K562 (cell line): Measurements from ENCODE around the gene SPATA31C2. TPM values are rescaled to one million over a fixed set of nuclear protein-coding genes. Genes with fewer than 3 reads are reported as not detected.

ENCODE experiments used
- ATAC-seq: fragments of 200-7000 bp; cut with Tn5 transposase; 3 replicates; pipeline ENCODE4 v1.9.1; 2020; ENCODE audit warnings: moderate library complexity
- BruUV-seq: library from RNA; stranded (reverse); fragments of 400-500 nt; replicated peaks from 2 replicates; lab custom pipeline; 2021; lab: Mats Ljungman, UMichigan
- CTCF ChIA-PET: fragments of 300-600 bp; formaldehyde crosslinking; extraction: SDS; loops from one replicate; lab custom pipeline; 2021; ENCODE audit warnings: low intra/inter-chr PET ratio; lab: Yijun Ruan, JAX
- POLR2A ChIA-PET: fragments of 300-600, 350-650 bp; sonication (Branson Sonifier 250); formaldehyde crosslinking; extraction: SDS; loops from one replicate; lab custom pipeline; 2021; ENCODE audit warnings: antibody characterized with exemption, inconsistent platforms; lab: Yijun Ruan, JAX
- DNase-seq, 4 experiments: peaks; one replicate each; pipeline versions ENCODE4 v3.0.0 to v3.0.0-alpha.2; 2011 to 2018; ENCODE audit warnings: low spot score in 3 of 4, mixed read lengths in 3 of 4; ENCODE audit errors: extremely low read depth in 1 of 4
- FAIRE-seq: peaks from 2 replicates; lab custom pipeline; 2011; peaks lifted over from hg19 to GRCh38; lab: Jason Lieb, UNC
- H2AFZ ChIP-seq: 2 replicates; pipeline ENCODE4 v1.6.0; 2011; ENCODE audit warnings: low read depth, low read length, control low read depth, inconsistent platforms
- H3K27ac ChIP-seq: fragments of 200-600 bp; 3 replicates; pipeline ENCODE4 v1.8.0; 2011; ENCODE audit warnings: low read depth, mild to moderate bottlenecking, control low read depth, inconsistent platforms, low read length, moderate library complexity, mixed read lengths; ENCODE audit errors: extremely low read depth
- H3K27me3 ChIP-seq, 2 experiments: fragments of 300-600 bp in 1 of 2; 2 replicates in 1 of 2; 3 replicates in 1 of 2; pipeline versions ENCODE4 v1.6.0 to v1.8.0; 2011; ENCODE audit warnings: inconsistent platforms in 2 of 2, low read length in 2 of 2, mild to moderate bottlenecking in 1 of 2, mixed read lengths in 1 of 2, moderate library complexity in 1 of 2; ENCODE audit not compliant: control insufficient read depth in 2 of 2, insufficient read depth in 2 of 2
- H3K36me3 ChIP-seq: fragments of 300-600 bp; 3 replicates; pipeline ENCODE4 v1.8.0; 2011; ENCODE audit warnings: mild to moderate bottlenecking, low read length, inconsistent platforms; ENCODE audit not compliant: control insufficient read depth, insufficient read depth
- H3K4me1 ChIP-seq, 2 experiments: fragments of 200-600 bp in 1 of 2; replicated peaks in 1 of 2; 2 replicates in 1 of 2; 3 replicates in 1 of 2; pipeline versions ENCODE4 v1.5.1 to v1.8.0; 2011; ENCODE audit warnings: inconsistent platforms in 2 of 2, low read length in 2 of 2, mild to moderate bottlenecking in 1 of 2, mixed read lengths in 1 of 2, moderate library complexity in 1 of 2; ENCODE audit not compliant: control insufficient read depth in 2 of 2, insufficient read depth in 2 of 2
- H3K4me2 ChIP-seq: 2 replicates; pipeline ENCODE4 v1.6.1; 2011; ENCODE audit warnings: low read length, control low read depth, inconsistent platforms, mixed read lengths; ENCODE audit not compliant: insufficient read depth
- H3K4me3 ChIP-seq: fragments of 200-600 bp; sonication (generic), shearing (Covaris generic); 2 replicates; pipeline ENCODE4 v1.5.1; 2016; ENCODE audit warnings: control low read depth, inconsistent platforms
- H3K79me2 ChIP-seq: fragments of 200-600 bp; 3 replicates; pipeline ENCODE4 v1.8.0; 2011; ENCODE audit warnings: low read length, inconsistent platforms; ENCODE audit not compliant: control insufficient read depth, insufficient read depth
- H3K9ac ChIP-seq, 2 experiments: 2 replicates each; pipeline versions ENCODE4 v1.6.0 to v1.6.1; 2011; ENCODE audit warnings: low read depth in 2 of 2, low read length in 2 of 2, control low read depth in 1 of 2, inconsistent platforms in 1 of 2, mild to moderate bottlenecking in 1 of 2, mixed read lengths in 1 of 2; ENCODE audit not compliant: insufficient read depth in 1 of 2
- H3K9me1 ChIP-seq: one replicate; pipeline ENCODE4 v1.6.0; 2011; ENCODE audit warnings: inconsistent platforms, mild to moderate bottlenecking, low read length, moderate library complexity; ENCODE audit not compliant: control insufficient read depth, insufficient read depth
- H3K9me3 ChIP-seq: replicated peaks from 2 replicates; pipeline ENCODE4 v1.5.1; 2011; ENCODE audit warnings: low read depth, low read length, inconsistent platforms; ENCODE audit not compliant: control insufficient read depth, insufficient read depth
- H4K20me1 ChIP-seq: replicated peaks from 2 replicates; pipeline ENCODE4 v1.6.1; 2011; ENCODE audit warnings: low read length, inconsistent platforms, mixed read lengths; ENCODE audit not compliant: control insufficient read depth, insufficient read depth
- GABPB1 ChIP-seq: sonication (generic); formaldehyde crosslinking; IDR thresholded peaks from 2 replicates; pipeline ENCODE4 v1.8.0; 2022; ENCODE audit warnings: mild to moderate bottlenecking, missing genetic modification reagents
- HNRNPUL1 ChIP-seq: fragments of 200-400 bp; formaldehyde crosslinking; IDR thresholded peaks from 2 replicates; pipeline ENCODE4 v1.6.1; 2017; ENCODE audit warnings: low read length
- KAT2B ChIP-seq: IDR thresholded peaks from one replicate; pipeline ENCODE4 v1.6.1; 2012; ENCODE audit warnings: low read depth, mild to moderate bottlenecking, control low read depth, inconsistent platforms, low read length, moderate library complexity
- RBM25 ChIP-seq: fragments of 200-400 bp; formaldehyde crosslinking; IDR thresholded peaks from 2 replicates; pipeline ENCODE4 v1.6.1; 2018; ENCODE audit warnings: low read length, low read depth, moderate library complexity; ENCODE audit not compliant: severe bottlenecking
- SETDB1 ChIP-seq: IDR thresholded peaks from one replicate; pipeline ENCODE4 v1.6.1; 2012; ENCODE audit warnings: low read length, control low read depth, inconsistent platforms
- U2AF1 ChIP-seq: fragments of 200-400 bp; formaldehyde crosslinking; optimal IDR thresholded peaks from 2 replicates; pipeline ENCODE3; 2017; ENCODE audit warnings: mild to moderate bottlenecking, low read depth, low read length, moderate library complexity
- XRCC5 ChIP-seq: fragments of 200-400 bp; formaldehyde crosslinking; IDR thresholded peaks from 2 replicates; pipeline ENCODE4 v1.6.1; 2017; ENCODE audit warnings: low read depth, mild to moderate bottlenecking, low read length
- ZNF263 ChIP-seq: sonication (generic); formaldehyde crosslinking; IDR thresholded peaks from 2 replicates; pipeline ENCODE4 v1.8.0; 2022; ENCODE audit warnings: mild to moderate bottlenecking, missing genetic modification reagents, borderline replicate concordance
- ZNF384 ChIP-seq: IDR thresholded peaks from 2 replicates; pipeline ENCODE4 v1.6.1; 2012; ENCODE audit warnings: low read depth, low read length, improper control_type of control experiment
- ZNF507 ChIP-seq: conservative IDR thresholded peaks from 2 replicates; pipeline ENCODE4 v1.6.1; 2017; ENCODE audit warnings: missing genetic modification characterization, missing compliant biosample characterization
- WGBS: fragments of 100-300 bp; shearing (Covaris generic); methylation state at CpG from one replicate; pipeline ENCODE4 v1.1.6; 2016; ENCODE audit warnings: low coverage, mixed read lengths; ENCODE audit not compliant: insufficient coverage; ENCODE audit errors: missing lambda C conversion rate; 5-methylcytosine and 5-hydroxymethylcytosine counted together
- in situ Hi-C: fragments of 300-500 bp; cut with MboI; formaldehyde crosslinking; loops from 4 replicates; pipeline ENCODE4 v1.15.0; 2018; ENCODE audit warnings: inconsistent platforms, mixed read lengths
- intact Hi-C: fragments of 100-400 bp; cut with micrococcal nuclease; formaldehyde crosslinking; loops from 2 replicates; pipeline ENCODE4 v1.14.2; 2022
- polyA plus RNA-seq, 8 experiments: library from polyadenylated mRNA; depleted of rRNA in 4 of 8; stranded (reverse) in 5 of 8; unstranded in 3 of 8; fragments of >200 nt; fragmentation: Nextera tagmentation in 2 of 8; fragmentation: Illumina TruSeq in 1 of 8; extraction: Ambion mirVana in 2 of 8; extraction: Trizol in 1 of 8; gene quantifications; 2 replicates each; pipeline versions ENCODE4 v1.2.1 to v1.2.3, GENCODE V29; 2011 to 2014; ENCODE audit warnings: inconsistent platforms in 1 of 8, missing spikeins in 1 of 8
- total RNA-seq, 7 experiments: library from RNA; depleted of rRNA in 6 of 7; stranded (reverse); fragments of >200 nt in 6 of 7; fragmentation: Illumina TruSeq in 2 of 7; extraction: Trizol in 2 of 7; gene quantifications; 2 replicates each; pipeline versions ENCODE4 v1.2.1 to v1.2.3, GENCODE V29; 2011 to 2021; ENCODE audit warnings: low replicate concordance in 1 of 7
- TF ChIP-seq, protein P1 (sequence below), 2 experiments: fragments of 450-650 bp; formaldehyde crosslinking in 1 of 2; IDR thresholded peaks; 2 replicates each; pipeline versions ENCODE4 v1.4.0 to v1.6.1; 2014 to 2020; ENCODE audit warnings: mild to moderate bottlenecking in 2 of 2, borderline replicate concordance in 1 of 2, low read depth in 1 of 2
- TF ChIP-seq, protein P2 (sequence below): sonication (generic); formaldehyde crosslinking; IDR thresholded peaks from 2 replicates; pipeline ENCODE4 v1.4.0; 2020; ENCODE audit warnings: mild to moderate bottlenecking, missing genetic modification reagents

SPATA31C2 gene
- total and polyA plus RNA-seq, 9 of the 15 experiments (the other 6 are each of a cell fraction or from before 2014, with no cell fraction given): 0.04 to 0.27 (median 0.16) TPM

GRCh38 chr9:88178641-88179040 lies 40.4 kb upstream of the SPATA31C2 start (continued):
- TF ChIP-seq ZNF384: no peak

DNA sequence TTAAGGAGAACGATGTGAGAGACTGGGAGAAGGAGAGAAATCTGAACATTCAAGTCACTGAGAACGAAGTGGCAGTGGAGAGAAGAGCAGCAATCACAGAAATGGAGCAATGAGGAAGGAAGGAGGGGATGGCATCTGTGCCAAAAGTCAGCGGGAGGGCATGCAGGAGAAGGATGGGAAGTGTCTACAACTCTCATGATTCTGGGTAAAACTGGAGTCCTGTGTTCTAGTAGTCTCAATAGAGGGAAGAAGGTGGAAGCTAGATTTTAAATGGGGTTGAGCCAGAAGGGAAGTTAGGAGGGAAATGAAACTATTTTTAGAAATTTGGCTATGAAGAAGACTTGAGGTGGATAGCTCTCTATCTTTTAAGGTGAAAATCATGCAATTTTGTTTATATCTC lies 39.1 kb upstream of the SPATA31C2 start:
- ATAC-seq: no peak

More for the DNA sequence above, 39.1 kb upstream of the SPATA31C2 start:
- no peak overlapping the region for H3K4me2 ChIP-seq
- H3K27ac ChIP-seq: no peak overlapping the region
- CTCF ChIA-PET: no interaction called here
- FAIRE-seq (no peak), DNase-seq (no peak)
- intact Hi-C loops (loop anchor here (10.0 kb wide), 1 partner anchor 207 kb away; the partner anchor contains the start of gene SPIN1), in situ Hi-C loops (no loop called here)
- no peaks in the 10 kb centered on the region for H3K4me1 ChIP-seq
- H3K36me3 ChIP-seq: no peaks in the 10 kb centered on the region
- H2AFZ ChIP-seq: no peak overlapping the region
- POLR2A ChIA-PET: no interaction called here
- peaks cover 2 to 11% of the 10 kb centered on the region in 2 experiments; a peak in 3 of 5 replicates for H3K27me3 ChIP-seq
- 0% methylated on average over 3 of the region's 3 CpGs for WGBS
- no peak overlapping the region for H3K4me3 ChIP-seq
- no peaks in the 10 kb centered on the region for H3K9me3 ChIP-seq
- BruUV-seq: no TSS peak
- no peak overlapping the region for H3K9ac ChIP-seq
- TF ChIP-seq HNRNPUL1 (no peak), SETDB1 (no peak), GABPB1 (no peak), XRCC5 (no peak), KAT2B (no peak), ZNF507 (tag) (no peak), RBM25 (no peak), ZNF263 (no peak), U2AF1 (no peak)
- TF ChIP-seq, protein P1, sequence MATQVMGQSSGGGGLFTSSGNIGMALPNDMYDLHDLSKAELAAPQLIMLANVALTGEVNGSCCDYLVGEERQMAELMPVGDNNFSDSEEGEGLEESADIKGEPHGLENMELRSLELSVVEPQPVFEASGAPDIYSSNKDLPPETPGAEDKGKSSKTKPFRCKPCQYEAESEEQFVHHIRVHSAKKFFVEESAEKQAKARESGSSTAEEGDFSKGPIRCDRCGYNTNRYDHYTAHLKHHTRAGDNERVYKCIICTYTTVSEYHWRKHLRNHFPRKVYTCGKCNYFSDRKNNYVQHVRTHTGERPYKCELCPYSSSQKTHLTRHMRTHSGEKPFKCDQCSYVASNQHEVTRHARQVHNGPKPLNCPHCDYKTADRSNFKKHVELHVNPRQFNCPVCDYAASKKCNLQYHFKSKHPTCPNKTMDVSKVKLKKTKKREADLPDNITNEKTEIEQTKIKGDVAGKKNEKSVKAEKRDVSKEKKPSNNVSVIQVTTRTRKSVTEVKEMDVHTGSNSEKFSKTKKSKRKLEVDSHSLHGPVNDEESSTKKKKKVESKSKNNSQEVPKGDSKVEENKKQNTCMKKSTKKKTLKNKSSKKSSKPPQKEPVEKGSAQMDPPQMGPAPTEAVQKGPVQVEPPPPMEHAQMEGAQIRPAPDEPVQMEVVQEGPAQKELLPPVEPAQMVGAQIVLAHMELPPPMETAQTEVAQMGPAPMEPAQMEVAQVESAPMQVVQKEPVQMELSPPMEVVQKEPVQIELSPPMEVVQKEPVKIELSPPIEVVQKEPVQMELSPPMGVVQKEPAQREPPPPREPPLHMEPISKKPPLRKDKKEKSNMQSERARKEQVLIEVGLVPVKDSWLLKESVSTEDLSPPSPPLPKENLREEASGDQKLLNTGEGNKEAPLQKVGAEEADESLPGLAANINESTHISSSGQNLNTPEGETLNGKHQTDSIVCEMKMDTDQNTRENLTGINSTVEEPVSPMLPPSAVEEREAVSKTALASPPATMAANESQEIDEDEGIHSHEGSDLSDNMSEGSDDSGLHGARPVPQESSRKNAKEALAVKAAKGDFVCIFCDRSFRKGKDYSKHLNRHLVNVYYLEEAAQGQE (IDR thresholded peaks at IDR 0.05; ENCODE audit: borderline replicate concordance): no peak
- TF ChIP-seq, protein P1 (CRISPR knock-in tag; IDR thresholded peaks at IDR 0.05; ENCODE audit: low read depth): no peak
- TF ChIP-seq, protein P2, sequence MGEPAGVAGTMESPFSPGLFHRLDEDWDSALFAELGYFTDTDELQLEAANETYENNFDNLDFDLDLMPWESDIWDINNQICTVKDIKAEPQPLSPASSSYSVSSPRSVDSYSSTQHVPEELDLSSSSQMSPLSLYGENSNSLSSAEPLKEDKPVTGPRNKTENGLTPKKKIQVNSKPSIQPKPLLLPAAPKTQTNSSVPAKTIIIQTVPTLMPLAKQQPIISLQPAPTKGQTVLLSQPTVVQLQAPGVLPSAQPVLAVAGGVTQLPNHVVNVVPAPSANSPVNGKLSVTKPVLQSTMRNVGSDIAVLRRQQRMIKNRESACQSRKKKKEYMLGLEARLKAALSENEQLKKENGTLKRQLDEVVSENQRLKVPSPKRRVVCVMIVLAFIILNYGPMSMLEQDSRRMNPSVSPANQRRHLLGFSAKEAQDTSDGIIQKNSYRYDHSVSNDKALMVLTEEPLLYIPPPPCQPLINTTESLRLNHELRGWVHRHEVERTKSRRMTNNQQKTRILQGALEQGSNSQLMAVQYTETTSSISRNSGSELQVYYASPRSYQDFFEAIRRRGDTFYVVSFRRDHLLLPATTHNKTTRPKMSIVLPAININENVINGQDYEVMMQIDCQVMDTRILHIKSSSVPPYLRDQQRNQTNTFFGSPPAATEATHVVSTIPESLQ (CRISPR knock-in tag): no peak
- no peaks in the 10 kb centered on the region for H3K9me1 ChIP-seq
- H4K20me1 ChIP-seq: no peaks in the 10 kb centered on the region
- H3K79me2 ChIP-seq: no peaks in the 10 kb centered on the region
